ENCODE results near the gene CCSER1.

CCSER1 gene

DNA sequence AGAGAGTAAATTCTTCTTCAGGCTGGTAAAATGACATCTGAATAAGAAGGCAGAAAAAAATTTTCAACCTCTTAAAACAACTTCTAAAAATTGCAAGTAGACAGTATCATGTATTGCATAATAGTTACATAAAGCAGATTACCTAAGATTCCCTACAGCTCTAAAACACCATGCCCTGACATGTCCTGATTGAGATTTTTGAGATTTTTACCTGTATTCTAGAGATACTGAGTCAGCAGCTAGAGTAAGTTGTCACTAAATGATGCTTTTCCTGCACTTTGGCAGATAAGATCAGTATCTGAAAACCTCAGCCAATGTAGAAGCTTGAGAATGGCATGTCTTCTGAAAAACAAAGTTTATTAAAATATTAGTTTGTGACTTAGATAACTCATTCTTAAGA lies 713.6 kb downstream of the CCSER1 start:
- Histone ChIP-seq H2AFZ (ENCODE audit: low read length) (no peak overlapping the region), H3K4me2 (ENCODE audit: low read depth, low read length, poor library complexity, severe bottlenecking) (no peak overlapping the region), H3K4me1 (ENCODE audit: insufficient read depth, low read length, poor library complexity, severe bottlenecking) (no peaks in the 10 kb centered on the region)

DNA sequence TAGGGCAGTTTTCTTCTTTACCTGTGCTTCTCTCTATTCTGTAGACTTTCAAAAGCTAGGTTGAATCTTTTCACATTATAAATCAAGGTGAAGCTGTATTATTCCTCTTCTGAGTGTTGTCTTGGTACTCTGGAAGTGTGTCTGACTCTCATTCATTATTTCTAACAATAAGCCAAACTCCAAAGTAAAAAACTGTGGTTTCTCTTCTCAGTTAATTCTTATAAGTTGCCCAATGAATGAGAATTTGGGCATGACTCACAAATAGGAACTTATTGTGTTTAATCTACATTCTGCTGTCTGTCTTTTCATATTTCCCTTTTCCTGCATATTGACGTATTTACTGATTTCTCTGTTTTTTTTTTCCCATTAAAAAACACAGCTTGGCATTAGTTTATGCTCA lies 714.5 kb downstream of the CCSER1 start:
- TF ChIP-seq, protein P1, sequence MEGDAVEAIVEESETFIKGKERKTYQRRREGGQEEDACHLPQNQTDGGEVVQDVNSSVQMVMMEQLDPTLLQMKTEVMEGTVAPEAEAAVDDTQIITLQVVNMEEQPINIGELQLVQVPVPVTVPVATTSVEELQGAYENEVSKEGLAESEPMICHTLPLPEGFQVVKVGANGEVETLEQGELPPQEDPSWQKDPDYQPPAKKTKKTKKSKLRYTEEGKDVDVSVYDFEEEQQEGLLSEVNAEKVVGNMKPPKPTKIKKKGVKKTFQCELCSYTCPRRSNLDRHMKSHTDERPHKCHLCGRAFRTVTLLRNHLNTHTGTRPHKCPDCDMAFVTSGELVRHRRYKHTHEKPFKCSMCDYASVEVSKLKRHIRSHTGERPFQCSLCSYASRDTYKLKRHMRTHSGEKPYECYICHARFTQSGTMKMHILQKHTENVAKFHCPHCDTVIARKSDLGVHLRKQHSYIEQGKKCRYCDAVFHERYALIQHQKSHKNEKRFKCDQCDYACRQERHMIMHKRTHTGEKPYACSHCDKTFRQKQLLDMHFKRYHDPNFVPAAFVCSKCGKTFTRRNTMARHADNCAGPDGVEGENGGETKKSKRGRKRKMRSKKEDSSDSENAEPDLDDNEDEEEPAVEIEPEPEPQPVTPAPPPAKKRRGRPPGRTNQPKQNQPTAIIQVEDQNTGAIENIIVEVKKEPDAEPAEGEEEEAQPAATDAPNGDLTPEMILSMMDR (conservative IDR thresholded peaks at IDR 0.05; ENCODE audit: low read length): no peak
- no peak for TF ChIP-seq EZH2phosphoT487 (IDR thresholded peaks at IDR 0.05; ENCODE audit: borderline replicate concordance)
- Histone ChIP-seq H2AFZ (ENCODE audit: low read length) (no peak overlapping the region), H4K20me1 (ENCODE audit: insufficient read depth, low read length, poor library complexity, severe bottlenecking) (no peaks in the 10 kb centered on the region), H3K4me3 (ENCODE audit: low read length, poor library complexity, severe bottlenecking) (no peak overlapping the region), H3K36me3 (ENCODE audit: insufficient read depth, low read length) (no peaks in the 10 kb centered on the region), H3K4me1 (ENCODE audit: insufficient read depth, low read length, poor library complexity, severe bottlenecking) (no peaks in the 10 kb centered on the region), H3F3A (ENCODE audit: low read depth) (no peaks in the 10 kb centered on the region), H3K79me2 (ENCODE audit: insufficient read depth, low read length) (no peaks in the 10 kb centered on the region), H3K9me3 (ENCODE audit: insufficient read depth, low read depth, low read length) (no peaks in the 10 kb centered on the region), H3K4me2 (ENCODE audit: low read depth, low read length, poor library complexity, severe bottlenecking) (no peak overlapping the region), H3K9me2 (replicated peaks; ENCODE audit: low read depth, low read length) (no peaks in the 10 kb centered on the region), H3K27me3 (ENCODE audit: insufficient read depth, low read length, poor library complexity, severe bottlenecking) (no peaks in the 10 kb centered on the region), H3K9ac (ENCODE audit: low read depth, low read length, poor library complexity, severe bottlenecking) (no peak overlapping the region)

More for the DNA sequence above, 713.6 kb downstream of the CCSER1 start:
- Histone ChIP-seq H4K20me1 (ENCODE audit: insufficient read depth, low read length, poor library complexity, severe bottlenecking) (no peaks in the 10 kb centered on the region), H3K9me3 (ENCODE audit: insufficient read depth, low read depth, low read length) (no peaks in the 10 kb centered on the region), H3K27me3 (ENCODE audit: insufficient read depth, low read length, poor library complexity, severe bottlenecking) (no peaks in the 10 kb centered on the region), H3K9ac (ENCODE audit: low read depth, low read length, poor library complexity, severe bottlenecking) (no peak overlapping the region), H3K79me2 (ENCODE audit: insufficient read depth, low read length) (no peaks in the 10 kb centered on the region), H3K9me2 (replicated peaks; ENCODE audit: low read depth, low read length) (no peaks in the 10 kb centered on the region), H3K36me3 (ENCODE audit: insufficient read depth, low read length) (no peaks in the 10 kb centered on the region), H3K4me3 (ENCODE audit: low read length, poor library complexity, severe bottlenecking) (no peak overlapping the region), H3F3A (ENCODE audit: low read depth) (no peaks in the 10 kb centered on the region)
- no peak for TF ChIP-seq EZH2phosphoT487 (IDR thresholded peaks at IDR 0.05; ENCODE audit: borderline replicate concordance)
- TF ChIP-seq, protein P1 (conservative IDR thresholded peaks at IDR 0.05; ENCODE audit: low read length): no peak

DNA sequence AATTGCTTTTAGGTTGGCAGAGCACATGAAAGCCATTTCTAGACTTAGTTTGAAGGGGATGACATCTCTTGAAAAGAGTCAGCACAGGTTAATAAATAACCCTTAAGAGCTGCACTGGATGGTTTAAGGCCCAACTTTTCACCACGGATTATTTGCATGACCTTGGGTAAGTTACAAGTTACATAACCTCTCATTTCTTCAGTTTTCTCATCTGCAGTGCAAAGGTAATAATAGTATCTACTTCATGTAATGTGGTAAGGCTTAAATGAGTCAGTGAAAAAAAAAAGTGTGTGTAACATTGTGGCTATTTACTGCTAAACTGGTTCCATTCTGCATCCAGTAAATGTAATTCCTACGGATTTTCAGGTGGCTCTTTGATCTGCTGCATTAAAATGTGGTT lies 715.8 kb downstream of the CCSER1 start:
- Histone ChIP-seq H3K9me3 (ENCODE audit: insufficient read depth, low read depth, low read length) (no peaks in the 10 kb centered on the region), H3K4me1 (ENCODE audit: insufficient read depth, low read length, poor library complexity, severe bottlenecking) (no peaks in the 10 kb centered on the region), H4K20me1 (ENCODE audit: insufficient read depth, low read length, poor library complexity, severe bottlenecking) (no peaks in the 10 kb centered on the region), H3K27me3 (ENCODE audit: insufficient read depth, low read length, poor library complexity, severe bottlenecking) (no peaks in the 10 kb centered on the region), H3K9ac (ENCODE audit: low read depth, low read length, poor library complexity, severe bottlenecking) (no peak overlapping the region), H3K4me3 (ENCODE audit: low read length, poor library complexity, severe bottlenecking) (no peak overlapping the region), H3K4me2 (ENCODE audit: low read depth, low read length, poor library complexity, severe bottlenecking) (no peak overlapping the region), H3K79me2 (ENCODE audit: insufficient read depth, low read length) (no peaks in the 10 kb centered on the region), H2AFZ (ENCODE audit: low read length) (no peak overlapping the region), H3K36me3 (ENCODE audit: insufficient read depth, low read length) (no peaks in the 10 kb centered on the region), H3F3A (ENCODE audit: low read depth) (no peaks in the 10 kb centered on the region), H3K9me2 (replicated peaks; ENCODE audit: low read depth, low read length) (no peaks in the 10 kb centered on the region)
- TF ChIP-seq EZH2phosphoT487 (IDR thresholded peaks at IDR 0.05; ENCODE audit: borderline replicate concordance): no peak
- TF ChIP-seq, protein P1 (conservative IDR thresholded peaks at IDR 0.05; ENCODE audit: low read length): no peak

All from Loucy (cell line).